ENCODE data around the gene GRAP2.

DNA sequence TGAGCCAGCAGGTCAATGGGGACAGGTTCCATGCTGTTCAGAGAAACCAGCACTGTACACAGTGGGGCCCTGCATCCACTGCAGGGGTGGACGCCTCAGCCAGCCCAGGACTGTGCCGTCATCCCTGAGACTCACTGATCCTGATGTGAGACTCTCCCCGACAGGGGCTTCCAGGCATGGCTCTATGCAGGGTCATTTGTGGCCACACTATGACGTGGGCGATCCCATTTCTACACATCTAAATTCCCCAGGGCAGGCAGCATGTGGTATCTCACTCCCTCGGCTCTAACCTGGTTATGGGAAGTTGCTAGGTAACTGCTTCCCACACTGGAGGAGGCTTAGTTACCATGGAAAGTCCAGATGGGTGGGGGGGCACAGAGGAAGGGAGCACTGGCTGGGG lies 79.7 kb downstream of the GRAP2 start:
- TF ChIP-seq SALL2 (CRISPR knock-in tag; IDR thresholded peaks at IDR 0.05) (no peak), MAFK (conservative IDR thresholded peaks at IDR 0.05 in 1 of 2, IDR thresholded peaks at IDR 0.05 in 1 of 2; ENCODE audit: low read length in 2 of 2) (no peak)

Data from HepG2 (cell line).